Measurements from ENCODE around the gene CEP57L1.
"Not testable (repeated sequence)": the region's sequence is repeated elsewhere in the genome, so short reads cannot be mapped to it uniquely, and the experiment has no call there.

CEP57L1 gene

GRCh38 chr6:109073344-109074132 is 21.8 kb upstream of the CEP57L1 start:
- DNase-seq (ENCODE audit: low spot score) = peak; percentile 59

- no peak for DNase-seq (ENCODE audit: low spot score)
Measured at GRCh38 chr6:109074133-109074415, 21.2 kb upstream of the CEP57L1 start.

- peak; percentile 68 for DNase-seq (ENCODE audit: low spot score)
Measured at GRCh38 chr6:109075934-109076333, 19.4 kb upstream of the CEP57L1 start.

GRCh38 chr6:109076377-109076776 is 18.9 kb upstream of the CEP57L1 start:
- DNase-seq (ENCODE audit: low spot score) = no peak

GRCh38 chr6:109079981-109080380 is 15.3 kb upstream of the CEP57L1 start:
- no peak for DNase-seq (ENCODE audit: low spot score)

GRCh38 chr6:109081026-109081425 is 14.3 kb upstream of the CEP57L1 start:
- no peak for DNase-seq (ENCODE audit: low spot score)

- DNase-seq (ENCODE audit: low spot score) = no peak
Measured at GRCh38 chr6:109081516-109082187, 13.7 kb upstream of the CEP57L1 start.

- peak; percentile 10 for DNase-seq (ENCODE audit: low spot score)
Measured at GRCh38 chr6:109082188-109082577, 13.1 kb upstream of the CEP57L1 start.

- DNase-seq (ENCODE audit: low spot score) = no peak
Measured at GRCh38 chr6:109083657-109084056, 11.7 kb upstream of the CEP57L1 start.

- not testable (repeated sequence) for DNase-seq (ENCODE audit: low spot score)
Measured at GRCh38 chr6:109084146-109084545, 11.2 kb upstream of the CEP57L1 start.

GRCh38 chr6:109087661-109088264 is 7.5 kb upstream of the CEP57L1 start:
- no peak for DNase-seq (ENCODE audit: low spot score)

- DNase-seq (ENCODE audit: low spot score) = no peak
Measured at GRCh38 chr6:109088995-109089394, 6.3 kb upstream of the CEP57L1 start.

- no peak for DNase-seq (ENCODE audit: low spot score)
Measured at GRCh38 chr6:109091314-109092024, 3.8 kb upstream of the CEP57L1 start.

GRCh38 chr6:109092074-109092473 is 3.2 kb upstream of the CEP57L1 start:
- DNase-seq (ENCODE audit: low spot score) = no peak

GRCh38 chr6:109093732-109094415 is 1.4 kb upstream of the CEP57L1 start:
- DNase-seq (ENCODE audit: low spot score) = peak; percentile 6

- DNase-seq (ENCODE audit: low spot score) = peak; percentile 92
Measured at GRCh38 chr6:109094416-109095035, 781 bp upstream of the CEP57L1 start, which contains the start of gene SESN1. TSS of gene SESN1 (minus strand) at chr6:109094846. CDS start at chr6:109094073, 773 bp downstream.

- DNase-seq (ENCODE audit: low spot score) = no peak
Measured at GRCh38 chr6:109095835-109096084, 453 bp downstream of the CEP57L1 start.

- DNase-seq (ENCODE audit: low spot score) = no peak
Measured at GRCh38 chr6:109096208-109096607, 901 bp downstream of the CEP57L1 start.

- no peak for DNase-seq (ENCODE audit: low spot score)
Measured at GRCh38 chr6:109097661-109098060, 2.4 kb downstream of the CEP57L1 start.

GRCh38 chr6:109102762-109103161 is 7.5 kb downstream of the CEP57L1 start:
- no peak for DNase-seq (ENCODE audit: low spot score)

- DNase-seq (ENCODE audit: low spot score) = no peak
Measured at GRCh38 chr6:109103942-109104341, 8.6 kb downstream of the CEP57L1 start.

GRCh38 chr6:109104512-109104911 is 9.2 kb downstream of the CEP57L1 start:
- DNase-seq (ENCODE audit: low spot score) = no peak

Measured in GM03348 (cell line).